Measurements from ENCODE around the gene KRT15. TPM values are rescaled to one million over a fixed set of nuclear protein-coding genes. Genes with fewer than 3 reads are reported as not detected.

Gene KRT15
- total RNA-seq, 4 donors from 2014 or later, result 0.80 to 17.6 (median 7.4) TPM

DNA sequence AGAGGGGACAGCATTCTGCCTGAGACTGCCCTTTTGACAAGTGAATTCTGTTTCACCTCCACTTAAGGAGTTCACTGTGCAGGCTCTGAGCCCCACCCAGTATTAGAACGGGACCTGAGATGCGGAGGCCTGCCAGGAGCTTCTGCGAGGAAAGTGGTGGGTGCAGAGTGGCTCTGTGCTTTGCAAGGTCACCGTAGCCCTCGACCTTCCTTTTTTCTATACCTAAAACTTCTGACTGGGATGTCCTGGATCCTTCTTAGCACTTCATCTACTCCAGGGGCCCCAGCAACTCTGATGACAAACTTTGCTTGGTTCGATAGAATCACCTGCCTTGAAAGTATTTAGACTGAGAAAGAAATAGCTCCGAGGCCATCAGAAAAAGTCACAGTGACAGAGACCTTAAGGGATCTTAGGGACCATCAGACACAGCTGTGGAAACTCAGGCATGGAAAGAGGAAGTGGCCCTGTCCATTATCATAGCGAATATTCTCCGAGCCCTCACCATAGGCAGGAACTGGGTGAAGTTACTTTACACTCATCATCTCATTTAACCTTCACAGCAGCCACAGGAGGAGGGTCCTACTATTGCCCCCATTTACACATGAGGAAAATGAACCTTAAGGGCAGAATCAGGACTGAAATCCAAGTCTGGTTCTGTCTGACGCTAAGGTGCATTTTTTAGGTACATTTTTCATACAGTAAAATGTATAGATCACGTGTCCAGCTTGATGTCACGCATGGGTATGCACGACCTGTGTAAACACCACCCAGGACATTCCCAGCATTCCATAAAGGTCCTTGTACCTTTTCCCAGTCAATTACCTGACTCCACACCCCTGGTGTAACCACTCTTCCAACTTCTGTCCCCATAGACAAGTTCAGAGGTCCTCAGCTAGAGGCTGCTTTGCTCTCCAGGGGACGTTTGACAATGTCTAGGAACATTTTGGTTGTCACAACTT, 12.6 kb downstream of the KRT15 start:
- Histone ChIP-seq H3K36me3 (no peaks in the 10 kb centered on the region), H3K4me3 (no peak overlapping the region), H3K4me1 (peaks cover 0 to 8% (median 6%) of the 10 kb centered on the region in 4 donors), H3K27me3 (no peaks in the 10 kb centered on the region), H3K27ac (no peak overlapping the region), H3K9me3 (no peaks in the 10 kb centered on the region)
- DNase-seq, result no peak
- in situ Hi-C loops (cut with MboI; ENCODE audit: low pct_ligation_motif_present in 1 of 4, low pct_unique_long_range_greater_than_20kb in 1 of 4, low sequenced_read_pairs in 3 of 4), result no loop called here
- intact Hi-C loops (cut with DNase I; ENCODE audit: low total_unique reads), result no loop called here
- WGBS, 2 donors (ENCODE audit: low coverage in 1 of 2), result 74 to 79% methylated on average over 6 to 14 of the region's 14 CpGs
- TF ChIP-seq POLR2AphosphoS5 (IDR thresholded peaks at IDR 0.05) (no peak), EP300 (IDR thresholded peaks at IDR 0.05; ENCODE audit: low read depth) (no peak), POLR2A (IDR thresholded peaks at IDR 0.05) (no peak)
- TF ChIP-seq, protein P1, sequence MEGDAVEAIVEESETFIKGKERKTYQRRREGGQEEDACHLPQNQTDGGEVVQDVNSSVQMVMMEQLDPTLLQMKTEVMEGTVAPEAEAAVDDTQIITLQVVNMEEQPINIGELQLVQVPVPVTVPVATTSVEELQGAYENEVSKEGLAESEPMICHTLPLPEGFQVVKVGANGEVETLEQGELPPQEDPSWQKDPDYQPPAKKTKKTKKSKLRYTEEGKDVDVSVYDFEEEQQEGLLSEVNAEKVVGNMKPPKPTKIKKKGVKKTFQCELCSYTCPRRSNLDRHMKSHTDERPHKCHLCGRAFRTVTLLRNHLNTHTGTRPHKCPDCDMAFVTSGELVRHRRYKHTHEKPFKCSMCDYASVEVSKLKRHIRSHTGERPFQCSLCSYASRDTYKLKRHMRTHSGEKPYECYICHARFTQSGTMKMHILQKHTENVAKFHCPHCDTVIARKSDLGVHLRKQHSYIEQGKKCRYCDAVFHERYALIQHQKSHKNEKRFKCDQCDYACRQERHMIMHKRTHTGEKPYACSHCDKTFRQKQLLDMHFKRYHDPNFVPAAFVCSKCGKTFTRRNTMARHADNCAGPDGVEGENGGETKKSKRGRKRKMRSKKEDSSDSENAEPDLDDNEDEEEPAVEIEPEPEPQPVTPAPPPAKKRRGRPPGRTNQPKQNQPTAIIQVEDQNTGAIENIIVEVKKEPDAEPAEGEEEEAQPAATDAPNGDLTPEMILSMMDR (IDR thresholded peaks at IDR 0.05), result no peak

DNA sequence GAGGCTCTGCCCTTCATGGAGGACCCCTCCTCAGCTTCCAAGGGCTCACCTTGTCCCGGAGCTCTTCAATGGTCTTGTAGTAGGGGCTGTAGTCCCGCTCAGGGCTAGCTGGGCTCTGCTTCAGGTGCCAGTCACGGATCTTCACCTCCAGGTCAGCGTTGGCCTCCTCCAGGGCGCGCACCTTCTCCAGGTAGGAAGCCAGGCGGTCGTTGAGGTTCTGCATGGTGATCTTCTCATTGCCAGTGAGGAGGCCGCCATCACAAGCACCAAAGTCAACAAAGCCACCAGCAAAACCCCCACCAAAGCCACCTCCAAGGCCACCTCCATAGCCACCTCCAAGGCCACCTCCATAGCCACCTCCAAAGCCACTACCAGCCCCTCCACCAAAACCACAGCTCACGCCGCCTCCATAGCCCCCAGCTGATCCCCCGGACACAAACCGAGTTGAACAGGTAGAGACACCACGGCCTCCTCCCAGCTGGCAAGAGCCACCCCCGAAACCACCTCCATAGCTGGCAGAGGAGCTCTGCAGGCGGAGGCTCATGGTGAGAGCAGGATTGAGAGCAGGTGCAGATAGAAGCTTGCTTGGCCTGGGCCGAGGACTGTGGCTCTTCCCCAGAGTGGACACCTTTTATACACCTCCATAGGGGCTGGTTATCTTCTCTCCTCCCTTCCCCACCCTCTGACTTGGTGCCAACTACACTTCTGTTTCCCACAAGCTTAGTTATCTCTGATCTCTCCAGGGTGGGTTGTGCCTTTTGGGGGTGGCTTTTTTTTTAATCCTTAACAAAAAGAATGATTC, 13.5 kb downstream of the KRT15 start, which contains the start of gene KRT13:
Gene KRT13, minus strand, starts transcription at position 606 of the 802 bp plus-strand sequence. Its CDS starts 62 bp downstream, at position 544.
- Histone ChIP-seq H3K27ac (no peak within 1 kb of the TSS), H3K4me1 (no peaks in the 10 kb centered on the region), H3K9me3 (no peaks in the 10 kb centered on the region), H3K36me3 (no peaks in the 10 kb centered on the region), H3K4me3 (no peak within 1 kb of the TSS), H3K27me3 (no peaks in the 10 kb centered on the region)
- TF ChIP-seq POLR2A (IDR thresholded peaks at IDR 0.05), result no peak
- no peak for TF ChIP-seq POLR2AphosphoS5 (IDR thresholded peaks at IDR 0.05)
- TF ChIP-seq EP300 (IDR thresholded peaks at IDR 0.05; ENCODE audit: low read depth), result no peak
- TF ChIP-seq, protein P1 (IDR thresholded peaks at IDR 0.05), result no peak
- in situ Hi-C loops (cut with MboI; ENCODE audit: low pct_ligation_motif_present in 1 of 4, low pct_unique_long_range_greater_than_20kb in 1 of 4, low sequenced_read_pairs in 3 of 4) (no loop called here), intact Hi-C loops (cut with DNase I; ENCODE audit: low total_unique reads) (no loop called here)
- WGBS, 2 donors (ENCODE audit: low coverage in 1 of 2), result 82% methylated on average over 17 of the region's 17 CpGs; no CpG with 5 or more reads in 1 of the 2 donors
- DNase-seq, result no peak

GRCh38 chr17:41504246-41504977, 14.3 kb downstream of the KRT15 start:
- H3K27me3 ChIP-seq, result no peaks in the 10 kb centered on the region
- in situ Hi-C loops (cut with MboI; ENCODE audit: low pct_ligation_motif_present in 1 of 4, low pct_unique_long_range_greater_than_20kb in 1 of 4, low sequenced_read_pairs in 3 of 4) (no loop called here), intact Hi-C loops (cut with DNase I; ENCODE audit: low total_unique reads) (no loop called here)
- H3K4me3 ChIP-seq, result no peak overlapping the region
- no peak overlapping the region for H3K27ac ChIP-seq
- no peaks in the 10 kb centered on the region for H3K36me3 ChIP-seq
- TF ChIP-seq EP300 (IDR thresholded peaks at IDR 0.05; ENCODE audit: low read depth) (no peak), POLR2AphosphoS5 (IDR thresholded peaks at IDR 0.05) (no peak), POLR2A (IDR thresholded peaks at IDR 0.05) (no peak)
- TF ChIP-seq, protein P1 (IDR thresholded peaks at IDR 0.05), result no peak
- DNase-seq, result no peak
- H3K9me3 ChIP-seq, result no peaks in the 10 kb centered on the region
- 47 to 55% methylated on average over 2 to 8 of the region's 8 CpGs for WGBS, 2 donors (ENCODE audit: low coverage in 1 of 2)
- H3K4me1 ChIP-seq, result no peaks in the 10 kb centered on the region
